Fibroblast of villous mesenchyme (primary cell): ENCODE results near the gene FGF22. TPM values are rescaled to one million over a fixed set of nuclear protein-coding genes. Genes with fewer than 3 reads are reported as not detected.

Experiments
- DNase-seq: peaks from one replicate; pipeline ENCODE4 v3.0.0-alpha.2; 2010; ENCODE audit warnings: low read depth
- H3K4me3 ChIP-seq: 2 replicates; pipeline ENCODE4 v1.5.1; 2011; ENCODE audit warnings: low read depth, mild to moderate bottlenecking, low read length
- CTCF ChIP-seq: IDR thresholded peaks from 2 replicates; pipeline ENCODE4 v1.5.1; 2012; ENCODE audit warnings: low read depth, mild to moderate bottlenecking, low read length; ENCODE audit not compliant: insufficient read depth
- total RNA-seq: library from RNA; depleted of rRNA; stranded (reverse); fragments of >200 nt; gene quantifications from 2 replicates; pipeline ENCODE4 v1.2.3, GENCODE V29; 2012

The FGF22 gene
- total RNA-seq, 1 donor = not detected

DNA sequence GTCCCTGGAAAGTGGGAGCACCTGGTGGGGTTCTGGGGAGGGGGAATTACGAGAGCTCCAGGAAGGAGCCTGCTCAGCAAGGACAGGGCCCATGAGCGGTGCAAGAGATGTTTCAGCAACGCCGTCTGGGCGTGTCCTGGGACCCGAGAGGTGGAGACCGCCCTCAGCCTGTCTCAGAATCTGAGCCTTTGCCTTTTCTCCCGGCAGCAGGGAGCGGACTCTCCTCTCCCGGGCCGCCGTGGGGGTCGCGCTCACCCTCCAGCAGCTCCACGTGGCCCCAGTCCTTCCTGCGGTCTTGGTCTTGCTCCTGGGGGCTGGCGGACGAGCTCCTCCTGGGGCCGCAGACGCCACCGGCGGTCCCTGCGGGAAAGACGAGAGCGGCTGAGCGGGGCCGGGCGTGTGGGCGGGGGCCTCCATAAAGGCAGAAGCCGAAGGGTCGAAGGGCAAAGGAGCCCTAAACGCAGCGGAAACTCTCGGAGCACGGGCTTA, 7.1 kb upstream of the FGF22 start:
- DNase-seq = peak; percentile 54
- TF ChIP-seq CTCF = no peak
- H3K4me3 ChIP-seq = peak overlapping the region; percentile 84

DNA sequence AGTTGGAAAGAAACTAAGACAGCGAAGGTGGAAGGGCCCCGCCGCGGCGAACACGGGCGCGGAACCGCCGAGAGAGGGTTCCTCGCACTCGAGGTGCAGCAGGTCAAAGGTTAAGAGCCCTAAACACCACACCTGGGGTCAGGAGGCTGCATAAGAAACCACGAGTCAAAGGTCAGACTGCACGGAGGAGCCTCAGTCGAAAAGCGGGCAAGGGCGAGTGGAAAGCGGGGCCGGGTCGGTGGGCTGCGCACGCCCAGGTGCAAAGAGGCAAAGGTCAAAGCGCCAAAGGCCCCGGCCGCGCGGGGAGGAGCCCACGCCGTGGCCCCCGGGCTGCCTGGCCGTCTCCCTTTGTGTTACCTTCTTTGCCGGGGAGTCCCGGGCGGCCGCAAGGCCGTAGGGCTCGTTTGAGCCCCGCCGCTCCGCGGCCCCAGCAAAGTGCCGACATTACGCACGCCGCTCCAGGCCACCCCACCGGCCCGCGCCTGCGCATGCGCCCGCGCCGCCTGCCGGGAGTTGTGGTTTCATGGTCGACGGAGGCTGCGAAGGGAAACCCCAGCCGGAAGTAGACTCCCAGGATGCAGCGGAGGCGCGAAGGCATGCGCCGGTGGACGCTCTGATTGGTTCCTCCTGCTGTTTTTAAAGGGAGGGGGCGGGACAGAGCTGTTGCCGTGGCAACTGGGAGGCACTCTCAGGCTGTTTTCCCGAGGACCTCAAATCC, 6.5 kb upstream of the FGF22 start, which contains the start of gene POLRMT:
Gene POLRMT (minus strand): TSS at position 470 of the 718 bp plus-strand sequence. CDS start 25 bp downstream, at position 445.
- peak within 1 kb of the TSS; percentile 90 for H3K4me3 ChIP-seq
- TF ChIP-seq CTCF = no peak
- DNase-seq = peak; percentile 98

GRCh38 chr19:633786-634639, 5.7 kb upstream of the FGF22 start:
- no peak for TF ChIP-seq CTCF
- H3K4me3 ChIP-seq = peak overlapping the region; percentile 90
- no peak for DNase-seq

DNA sequence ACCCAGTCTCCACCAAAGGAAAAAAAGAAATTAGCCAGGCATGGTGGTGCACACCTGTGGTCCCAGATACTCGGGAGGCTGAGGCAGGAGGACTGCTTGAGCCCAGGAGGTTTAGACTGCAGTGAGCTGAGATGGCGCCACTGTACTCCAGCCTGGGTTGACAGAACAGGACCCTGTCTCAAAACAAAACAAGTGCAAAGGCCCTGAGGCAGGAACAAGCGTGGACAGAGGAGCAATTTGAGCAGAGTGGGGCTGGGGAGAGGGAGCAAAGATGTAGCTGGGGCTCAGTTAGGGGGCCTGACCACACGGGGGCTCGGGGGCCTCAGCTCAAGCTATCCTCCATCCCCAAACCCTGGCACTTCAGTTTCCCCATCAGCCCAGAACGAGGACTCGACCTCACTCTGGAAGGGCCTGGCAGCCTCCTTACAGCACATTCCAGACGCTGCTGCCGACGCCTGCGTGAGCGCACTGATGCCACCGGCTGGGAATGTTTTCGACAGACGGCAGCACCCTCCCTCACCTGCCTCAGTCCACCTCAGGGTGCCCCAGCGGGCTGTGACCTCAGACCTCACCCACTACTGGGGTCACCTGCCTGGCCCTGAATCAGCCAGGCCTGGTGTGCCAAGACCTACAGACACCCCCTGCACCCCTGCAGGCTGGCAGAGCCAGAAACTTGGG, 4.6 kb upstream of the FGF22 start:
- DNase-seq = no peak
- no peak overlapping the region for H3K4me3 ChIP-seq
- no peak for TF ChIP-seq CTCF

DNA sequence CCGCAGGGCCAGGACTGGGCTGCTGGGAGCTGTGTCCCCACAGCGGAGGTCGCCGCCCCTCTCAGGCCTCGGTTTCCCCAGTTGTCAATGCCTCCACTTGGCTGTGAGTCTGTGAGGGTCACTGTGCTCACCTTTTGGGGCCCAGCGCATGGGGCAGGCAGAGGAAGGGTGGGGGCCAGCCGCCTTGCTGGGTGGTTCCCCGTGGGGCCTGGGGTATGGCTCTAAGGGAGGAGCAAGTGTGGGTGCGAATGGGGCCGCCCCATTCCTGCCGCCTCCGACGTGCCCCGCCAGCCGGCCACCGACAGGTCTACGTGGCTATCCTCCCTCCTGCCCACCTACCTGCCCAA, 800 bp upstream of the FGF22 start:
- no peak for TF ChIP-seq CTCF
- H3K4me3 ChIP-seq = peak overlapping the region; percentile 58
- no peak for DNase-seq

DNA sequence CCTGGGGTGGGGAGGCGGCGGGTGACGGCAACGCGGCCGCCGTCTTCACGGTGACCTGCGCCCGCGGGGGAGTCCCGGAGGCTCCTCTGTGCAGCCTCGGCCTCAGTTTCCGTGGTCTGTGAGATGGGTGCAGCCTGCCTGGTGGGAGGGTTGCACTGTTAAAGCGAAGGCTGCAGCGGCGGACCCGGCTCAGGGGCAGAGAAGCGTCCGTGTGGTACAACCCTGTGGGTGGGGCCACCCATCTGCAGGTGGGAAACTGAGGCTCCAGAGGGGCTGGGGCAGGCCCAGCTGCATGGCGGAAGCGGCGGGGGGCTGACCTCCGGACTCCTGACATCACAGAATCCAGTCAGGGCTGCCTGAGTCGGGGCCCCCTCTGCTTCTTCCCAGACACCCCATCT, 481 bp downstream of the FGF22 start:
- peak overlapping the region; percentile 35 for H3K4me3 ChIP-seq
- DNase-seq = no peak
- TF ChIP-seq CTCF = no peak
